H1 (cell line): Measurements from ENCODE around the gene MIOX. TPM values are rescaled to one million over a fixed set of nuclear protein-coding genes. Genes with fewer than 3 reads are reported as not detected.
A peak's percentile ranks its signal among the peaks of the same experiment; 100 is the strongest.

ENCODE experiments used
- ASH2L ChIP-seq: fragments of 200-600, 300-600 bp; sonication (generic); IDR thresholded peaks from one replicate; pipeline ENCODE4 v1.7.1; 2017; ENCODE audit warnings: low read length
- ATF2 ChIP-seq: IDR thresholded peaks from 2 replicates; pipeline ENCODE4 v1.6.1; 2012; ENCODE audit warnings: low read length, inconsistent platforms
- BCL11A ChIP-seq, 2 experiments: IDR thresholded peaks; one replicate each; pipeline ENCODE4 v1.6.1; 2011; ENCODE audit warnings: low read depth in 2 of 2, low read length in 2 of 2, mild to moderate bottlenecking in 2 of 2
- CREB1 ChIP-seq: IDR thresholded peaks from 2 replicates; pipeline ENCODE4 v1.6.1; 2012; ENCODE audit warnings: inconsistent platforms
- CTBP2 ChIP-seq: IDR thresholded peaks from 2 replicates; pipeline ENCODE4 v1.7.0; 2011; ENCODE audit warnings: borderline replicate concordance, mild to moderate bottlenecking, moderate library complexity, mixed read lengths, low read length; ENCODE audit not compliant: insufficient read depth, insufficient read length
- EZH2 ChIP-seq: fragments of 200-600 bp; sonication (generic); IDR thresholded peaks from 2 replicates; pipeline ENCODE4 v1.7.1; 2012; ENCODE audit warnings: low read depth, mild to moderate bottlenecking, moderate library complexity, low read length, inconsistent platforms; ENCODE audit not compliant: severe bottlenecking
- FOSL1 ChIP-seq: IDR thresholded peaks from 2 replicates; pipeline ENCODE4 v1.6.1; 2011; ENCODE audit warnings: mild to moderate bottlenecking, low read depth, low read length, moderate library complexity; ENCODE audit not compliant: insufficient read depth
- KDM5A ChIP-seq: fragments of 200-600 bp; IDR thresholded peaks from 2 replicates; pipeline ENCODE4 v1.7.1; 2012; ENCODE audit warnings: mild to moderate bottlenecking, low read length, inconsistent platforms, mixed read lengths
- MAFK ChIP-seq: IDR thresholded peaks from 2 replicates; pipeline ENCODE4 v1.6.1; 2012; ENCODE audit warnings: low read depth, mild to moderate bottlenecking, improper control_type of control experiment, low read length
- MAX ChIP-seq: IDR thresholded peaks from 2 replicates; pipeline ENCODE4 v1.6.1; 2012; ENCODE audit warnings: inconsistent platforms
- NANOG ChIP-seq: IDR thresholded peaks from 2 replicates; pipeline ENCODE4 v1.6.1; 2011; ENCODE audit warnings: low read length, low read depth, mild to moderate bottlenecking, inconsistent platforms; ENCODE audit not compliant: insufficient read depth, poor library complexity, severe bottlenecking
- POLR2A ChIP-seq, 2 experiments: IDR thresholded peaks; 1 replicate in 1 of 2; 2 replicates in 1 of 2; pipeline ENCODE4 v1.6.1; 2011; ENCODE audit warnings: low read depth in 2 of 2, low read length in 2 of 2, mild to moderate bottlenecking in 2 of 2; ENCODE audit errors: control extremely low read depth in 1 of 2
- RBBP5 ChIP-seq: IDR thresholded peaks from 2 replicates; pipeline ENCODE4 v1.7.1; 2012; ENCODE audit warnings: low read depth, mild to moderate bottlenecking, inconsistent platforms, low read length, moderate library complexity, borderline replicate concordance
- RFX5 ChIP-seq: IDR thresholded peaks from 2 replicates; pipeline ENCODE4 v1.6.1; 2011; ENCODE audit warnings: low read depth, low read length, improper control_type of control experiment, borderline replicate concordance
- RXRA ChIP-seq: IDR thresholded peaks from 2 replicates; pipeline ENCODE4 v1.6.1; 2011; ENCODE audit warnings: low read depth, mild to moderate bottlenecking, low read length, moderate library complexity; ENCODE audit not compliant: insufficient read depth
- SIN3A ChIP-seq, 2 experiments: IDR thresholded peaks in 1 of 2; conservative IDR thresholded peaks in 1 of 2; 2 replicates each; pipeline ENCODE4 v1.6.1; 2011 to 2012; ENCODE audit warnings: low read length in 2 of 2, improper control_type of control experiment in 1 of 2, low read depth in 1 of 2, mild to moderate bottlenecking in 1 of 2
- SIRT6 ChIP-seq: IDR thresholded peaks from one replicate; pipeline ENCODE4 v1.7.1; 2012; ENCODE audit warnings: low read length, inconsistent platforms
- SP1 ChIP-seq: IDR thresholded peaks from 2 replicates; pipeline ENCODE4 v1.6.1; 2011; ENCODE audit warnings: low read depth, low read length
- TAF7 ChIP-seq: optimal IDR thresholded peaks from 2 replicates; pipeline ENCODE3; 2011; ENCODE audit warnings: low read depth, mild to moderate bottlenecking, inconsistent platforms, low read length, moderate library complexity, borderline replicate concordance
- USF2 ChIP-seq: IDR thresholded peaks from 2 replicates; pipeline ENCODE4 v1.6.1; 2011; ENCODE audit warnings: low read length, improper control_type of control experiment
- YY1 ChIP-seq: IDR thresholded peaks from 2 replicates; pipeline ENCODE4 v1.6.1; 2011; ENCODE audit warnings: low read depth, mild to moderate bottlenecking, low read length
- polyA plus RNA-seq, 7 experiments: library from polyadenylated mRNA; depleted of rRNA in 3 of 7; stranded (reverse) in 5 of 7; unstranded in 2 of 7; fragments of >200 nt in 5 of 7; fragments of 200-250 nt in 2 of 7; gene quantifications; 1 replicate in 5 of 7; 2 replicates in 1 of 7; 4 replicates in 1 of 7; pipeline versions ENCODE4 v1.2.1 to v1.2.3, GENCODE V29; 2011 to 2013; ENCODE audit warnings: missing spikeins in 2 of 7, mixed read lengths in 2 of 7
- total RNA-seq: library from RNA; stranded (reverse); fragmentation: NEBNext Ultra II Directional; extraction: Animal tissue kit (Norgen Biotek cat#: 25700); gene quantifications from 2 replicates; pipeline ENCODE4 v1.2.1, GENCODE V29; 2021

MIOX gene
- total and polyA plus RNA-seq, 2 of the 8 experiments (the other 6 are each of a cell fraction or from before 2014, with no cell fraction given) = 0.30 to 0.32 TPM

- TF ChIP-seq NANOG = no peak
- TF ChIP-seq CREB1 = peak; percentile 36; the same call in 1 of the 2 replicates
- 0 out of 3 replicates have a peak, but pooled peaks of 1 of the 2 experiments have one; percentile 33 for TF ChIP-seq POLR2A (IDR thresholded peaks at IDR 0.05; ENCODE audit: control extremely low read depth in 1 of 2, low read depth in 2 of 2, low read length in 2 of 2)
- 0 out of 2 replicates have a peak, but pooled peaks have one; percentile 23 for TF ChIP-seq ATF2
- TF ChIP-seq MAFK = no peak
- no peak for TF ChIP-seq FOSL1
- TF ChIP-seq SIN3A (conservative IDR thresholded peaks at IDR 0.05 in 1 of 2, IDR thresholded peaks at IDR 0.05 in 1 of 2; ENCODE audit: low read depth in 1 of 2, low read length in 2 of 2) = peak in 1 of 2 experiments; percentile 73; a peak in 2 of 4 replicates
- no peak for TF ChIP-seq SIRT6
- TF ChIP-seq SP1 = no peak
- TF ChIP-seq USF2 = peak; percentile 95
- no peak for TF ChIP-seq YY1
- TF ChIP-seq BCL11A (IDR thresholded peaks at IDR 0.05; ENCODE audit: low read depth in 2 of 2, low read length in 2 of 2) = no peak
- TF ChIP-seq CTBP2 = no peak
- no peak for TF ChIP-seq ASH2L
- TF ChIP-seq EZH2 = no peak
- no peak for TF ChIP-seq RBBP5
- no peak for TF ChIP-seq KDM5A
- no peak for TF ChIP-seq RXRA
- TF ChIP-seq TAF7 = no peak
- peak; percentile 84 for TF ChIP-seq MAX
- no peak for TF ChIP-seq RFX5
Observed at GRCh38 chr22:50525104-50525857, 38.6 kb downstream of the MIOX start, which contains the start of gene SCO2 (continued).
